PC-3 (cell line): ENCODE data around the gene PLA2G7. TPM values are rescaled to one million over a fixed set of nuclear protein-coding genes. Genes with fewer than 3 reads are reported as not detected.
"Not testable (repeated sequence)": the region's sequence is repeated elsewhere in the genome, so short reads cannot be mapped to it uniquely, and the experiment has no call there.

Source experiments
- ATAC-seq: fragments of 200-7000 bp; cut with Tn5 transposase; 2 replicates; pipeline ENCODE4 v1.9.1; 2020; ENCODE audit warnings: mild to moderate bottlenecking, moderate library complexity
- BruUV-seq: library from RNA; stranded (reverse); fragments of 400-500 nt; replicated peaks from 2 replicates; lab custom pipeline; 2021; lab: Mats Ljungman, UMichigan
- CTCF ChIA-PET: fragments of 300-600 bp; sonication (Branson Sonifier 250); formaldehyde crosslinking; loops from one replicate; lab custom pipeline; 2022; ENCODE audit warnings: antibody characterized with exemption; lab: Charles Lee
- POLR2A ChIA-PET: fragments of 300-600 bp; sonication (Branson Sonifier 250); formaldehyde crosslinking; loops from one replicate; lab custom pipeline; 2022; ENCODE audit warnings: antibody characterized with exemption; ENCODE audit not compliant: unreplicated experiment; lab: Charles Lee
- DNase-seq: peaks from one replicate; pipeline ENCODE4 v3.0.0-alpha.2; 2015
- H2AFZ ChIP-seq: fragments of 300-600 bp; sonication (generic); 2 replicates; pipeline ENCODE4 v1.6.0; 2016; ENCODE audit warnings: antibody characterized with exemption, low read length
- H3F3A ChIP-seq: fragments of 300-600 bp; sonication (generic); one replicate; pipeline ENCODE4 v1.6.0; 2017; ENCODE audit warnings: antibody characterized with exemption, low read length, control low read depth, mild to moderate bottlenecking; ENCODE audit not compliant: unreplicated experiment
- H3K27ac ChIP-seq: fragments of 300-600 bp; sonication (generic); 2 replicates; pipeline ENCODE4 v1.5.1; 2016; ENCODE audit warnings: mild to moderate bottlenecking, low read length
- H3K27me3 ChIP-seq: fragments of 300-600 bp; sonication (generic); 2 replicates; pipeline ENCODE4 v1.6.1; 2016; ENCODE audit warnings: low read length, mixed read lengths
- H3K36me3 ChIP-seq: fragments of 300-600 bp; sonication (generic); 2 replicates; pipeline ENCODE4 v1.6.1; 2016; ENCODE audit warnings: low read depth, mixed run types, low read length, mixed read lengths
- H3K4me1 ChIP-seq: fragments of 300-600 bp; sonication (generic); 2 replicates; pipeline ENCODE4 v1.5.1; 2016; ENCODE audit warnings: low read length; ENCODE audit not compliant: insufficient read depth
- H3K4me2 ChIP-seq: fragments of 300-600 bp; sonication (generic); 2 replicates; pipeline ENCODE4 v1.6.0; 2016; ENCODE audit warnings: low read length
- H3K4me3 ChIP-seq: fragments of 300-600 bp; sonication (generic); 2 replicates; pipeline ENCODE4 v1.5.1; 2016; ENCODE audit warnings: mild to moderate bottlenecking, low read length, mixed read lengths
- H3K79me2 ChIP-seq: fragments of 300-600 bp; sonication (generic); 2 replicates; pipeline ENCODE4 v1.6.1; 2017; ENCODE audit warnings: low read length, mixed read lengths
- H3K9ac ChIP-seq: fragments of 300-600 bp; sonication (generic); 2 replicates; pipeline ENCODE4 v1.6.0; 2016; ENCODE audit warnings: mild to moderate bottlenecking, low read length
- H3K9me2 ChIP-seq: fragments of 300-600 bp; sonication (generic); replicated peaks from 2 replicates; pipeline ENCODE4 v1.6.1; 2016; ENCODE audit warnings: mixed run types, low read length, mixed read lengths
- H3K9me3 ChIP-seq: fragments of 300-600 bp; sonication (generic); 2 replicates; pipeline ENCODE4 v1.6.1; 2016; ENCODE audit warnings: low read length, mixed read lengths
- H4K20me1 ChIP-seq: fragments of 300-600 bp; sonication (generic); 2 replicates; pipeline ENCODE4 v1.6.1; 2016; ENCODE audit warnings: low read length, mixed read lengths
- CTCF ChIP-seq: fragments of 300-600 bp; sonication (generic); conservative IDR thresholded peaks from 2 replicates; pipeline ENCODE4 v1.5.1; 2017; ENCODE audit warnings: antibody characterized with exemption, low read depth, mild to moderate bottlenecking, low read length
- EZH2 ChIP-seq: fragments of 300-600 bp; sonication (generic); IDR thresholded peaks from one replicate; pipeline ENCODE4 v1.6.1; 2017; ENCODE audit warnings: antibody characterized with exemption, mild to moderate bottlenecking, low read length; ENCODE audit not compliant: unreplicated experiment
- EZH2phosphoT487 ChIP-seq: fragments of 300-600 bp; sonication (generic); IDR thresholded peaks from 2 replicates; pipeline ENCODE4 v1.6.1; 2018; ENCODE audit warnings: mild to moderate bottlenecking, antibody characterized with exemption, low read length, borderline replicate concordance
- intact Hi-C: fragments of 100-400 bp; cut with micrococcal nuclease; formaldehyde crosslinking; loops from 2 replicates; pipeline ENCODE4 v1.9.0; 2023
- total RNA-seq: library from RNA; depleted of rRNA; stranded (reverse); fragments of >200 nt; gene quantifications from 2 replicates; pipeline ENCODE4 v1.2.3, GENCODE V29; 2014

The PLA2G7 gene
- total RNA-seq, 1 experiment from 2014 or later, result 2.9 TPM

DNA sequence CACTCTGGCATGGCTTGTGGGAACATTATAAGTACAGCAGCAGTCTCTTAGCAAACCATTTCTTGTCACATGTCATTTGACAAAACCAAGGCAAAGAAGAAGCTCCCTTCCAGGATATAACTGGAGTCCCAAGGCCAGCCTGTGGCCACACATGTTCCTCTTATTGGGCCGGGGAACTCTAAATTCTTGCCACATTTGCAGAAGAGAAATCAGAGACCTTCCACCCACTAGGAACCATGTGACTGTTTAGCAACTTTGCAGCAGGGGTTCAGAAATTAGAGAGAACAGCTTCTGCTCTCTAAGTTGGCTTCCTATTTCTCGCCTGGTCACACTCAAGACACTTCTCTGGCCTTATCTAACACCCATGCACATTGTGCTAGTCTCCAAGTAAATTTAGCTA lies 37.6 kb upstream of the PLA2G7 start:
- intact Hi-C loops, result no loop called here
- H3F3A ChIP-seq, result no peaks in the 10 kb centered on the region
- H3K36me3 ChIP-seq, result no peaks in the 10 kb centered on the region
- H3K4me1 ChIP-seq, result no peaks in the 10 kb centered on the region
- H4K20me1 ChIP-seq, result no peaks in the 10 kb centered on the region
- H3K4me2 ChIP-seq, result no peak overlapping the region
- DNase-seq (no peak), ATAC-seq (no peak)
- H3K79me2 ChIP-seq, result no peaks in the 10 kb centered on the region
- CTCF ChIA-PET, result no interaction called here
- H3K27me3 ChIP-seq, result no peaks in the 10 kb centered on the region
- no peak overlapping the region for H3K4me3 ChIP-seq
- H3K9me3 ChIP-seq, result no peaks in the 10 kb centered on the region
- POLR2A ChIA-PET, result no interaction called here
- no peak overlapping the region for H3K9ac ChIP-seq
- no peaks in the 10 kb centered on the region for H3K9me2 ChIP-seq
- TF ChIP-seq EZH2phosphoT487 (no peak), EZH2 (no peak), CTCF (no peak)
- no peak overlapping the region for H3K27ac ChIP-seq
- no peak overlapping the region for H2AFZ ChIP-seq
- no TSS peak for BruUV-seq

GRCh38 chr6:46772016-46772415 lies 36.8 kb upstream of the PLA2G7 start:
- Histone ChIP-seq H3K9me3 (no peaks in the 10 kb centered on the region), H3F3A (no peaks in the 10 kb centered on the region), H4K20me1 (no peaks in the 10 kb centered on the region), H3K36me3 (no peaks in the 10 kb centered on the region), H3K27ac (no peak overlapping the region), H3K79me2 (no peaks in the 10 kb centered on the region), H3K9me2 (no peaks in the 10 kb centered on the region), H3K4me1 (no peaks in the 10 kb centered on the region), H3K9ac (no peak overlapping the region), H3K4me3 (no peak overlapping the region), H3K4me2 (no peak overlapping the region), H2AFZ (no peak overlapping the region), H3K27me3 (no peaks in the 10 kb centered on the region)
- no TSS peak for BruUV-seq
- CTCF ChIA-PET, result no interaction called here
- intact Hi-C loops, result no loop called here
- TF ChIP-seq CTCF (no peak), EZH2 (no peak), EZH2phosphoT487 (no peak)
- ATAC-seq, result no peak
- no peak for DNase-seq
- POLR2A ChIA-PET, result no interaction called here

- Histone ChIP-seq H3K79me2 (no peaks in the 10 kb centered on the region), H3K36me3 (no peaks in the 10 kb centered on the region), H4K20me1 (no peaks in the 10 kb centered on the region), H3K27ac (no peak overlapping the region), H3K4me1 (no peaks in the 10 kb centered on the region), H3K9me2 (no peaks in the 10 kb centered on the region), H3F3A (no peaks in the 10 kb centered on the region), H3K9me3 (no peaks in the 10 kb centered on the region), H3K9ac (no peak overlapping the region), H3K27me3 (no peaks in the 10 kb centered on the region), H2AFZ (no peak overlapping the region), H3K4me3 (no peak overlapping the region), H3K4me2 (no peak overlapping the region)
- no peak for TF ChIP-seq CTCF
- no peak for TF ChIP-seq EZH2
- no peak for TF ChIP-seq EZH2phosphoT487
- intact Hi-C loops, result no loop called here
- BruUV-seq, result no TSS peak
- POLR2A ChIA-PET, result no interaction called here
- ATAC-seq, result no peak
- no peak for DNase-seq
- CTCF ChIA-PET, result no interaction called here
Observed at GRCh38 chr6:46764961-46765360, 29.8 kb upstream of the PLA2G7 start.

GRCh38 chr6:46764280-46764679 lies 29.1 kb upstream of the PLA2G7 start:
- H3K4me2 ChIP-seq, H3K9me2 ChIP-seq, H3K36me3 ChIP-seq, DNase-seq, CTCF ChIA-PET, ATAC-seq, H3K4me3 ChIP-seq, H3K9me3 ChIP-seq, H4K20me1 ChIP-seq, H3F3A ChIP-seq, H3K27ac ChIP-seq, H3K4me1 ChIP-seq, POLR2A ChIA-PET, H2AFZ ChIP-seq, H3K79me2 ChIP-seq, H3K27me3 ChIP-seq, intact Hi-C loops, H3K9ac ChIP-seq, BruUV-seq: not testable (repeated sequence)
